HL-60 (cell line): ENCODE measurements around the gene GRM8.

ENCODE experiments used
- DNase-seq, 2 experiments: peaks; one replicate each; pipeline ENCODE4 v3.0.0-alpha.2; 2010 to 2020; ENCODE audit warnings: low read depth in 1 of 2, low spot score in 1 of 2
- H3K27ac ChIP-seq: fragments of 250-450 bp; sonication (Bioruptor Pico); replicated peaks from 2 replicates; pipeline ENCODE4 v1.5.1; 2020; ENCODE audit warnings: mild to moderate bottlenecking, moderate library complexity
- H3K27me3 ChIP-seq: fragments of 250-450 bp; sonication (Bioruptor Pico); 2 replicates; pipeline ENCODE4 v1.5.1; 2021; ENCODE audit warnings: mild to moderate bottlenecking, moderate library complexity; ENCODE audit not compliant: insufficient read depth, poor library complexity, severe bottlenecking
- H3K4me3 ChIP-seq: replicated peaks from 2 replicates; pipeline ENCODE4 v1.5.1; 2011; ENCODE audit warnings: mild to moderate bottlenecking, control low read depth, low read length; ENCODE audit not compliant: insufficient read depth
- CTCF ChIP-seq: IDR thresholded peaks from one replicate; pipeline ENCODE4 v1.5.1; 2011; ENCODE audit warnings: low read length, control low read depth, inconsistent platforms; ENCODE audit not compliant: insufficient read depth
- GABPA ChIP-seq: IDR thresholded peaks from 2 replicates; pipeline ENCODE4 v1.6.1; 2012; ENCODE audit warnings: low read depth
- POLR2AphosphoS5 ChIP-seq: IDR thresholded peaks from 2 replicates; pipeline ENCODE4 v1.6.1; 2012; ENCODE audit warnings: low read depth
- SPI1 ChIP-seq: IDR thresholded peaks from 2 replicates; pipeline ENCODE4 v1.6.1; 2012; ENCODE audit warnings: low read depth, mild to moderate bottlenecking, borderline replicate concordance
- TF ChIP-seq, protein P1 (sequence below): IDR thresholded peaks from 2 replicates; pipeline ENCODE4 v1.6.1; 2012; ENCODE audit warnings: low read depth; ENCODE audit not compliant: insufficient replicate concordance

The GRM8 gene

GRCh38 chr7:126805351-126805750 is 447.4 kb downstream of the GRM8 start:
- TF ChIP-seq GABPA (no peak), SPI1 (no peak), CTCF (no peak), POLR2AphosphoS5 (no peak)
- TF ChIP-seq, protein P1, sequence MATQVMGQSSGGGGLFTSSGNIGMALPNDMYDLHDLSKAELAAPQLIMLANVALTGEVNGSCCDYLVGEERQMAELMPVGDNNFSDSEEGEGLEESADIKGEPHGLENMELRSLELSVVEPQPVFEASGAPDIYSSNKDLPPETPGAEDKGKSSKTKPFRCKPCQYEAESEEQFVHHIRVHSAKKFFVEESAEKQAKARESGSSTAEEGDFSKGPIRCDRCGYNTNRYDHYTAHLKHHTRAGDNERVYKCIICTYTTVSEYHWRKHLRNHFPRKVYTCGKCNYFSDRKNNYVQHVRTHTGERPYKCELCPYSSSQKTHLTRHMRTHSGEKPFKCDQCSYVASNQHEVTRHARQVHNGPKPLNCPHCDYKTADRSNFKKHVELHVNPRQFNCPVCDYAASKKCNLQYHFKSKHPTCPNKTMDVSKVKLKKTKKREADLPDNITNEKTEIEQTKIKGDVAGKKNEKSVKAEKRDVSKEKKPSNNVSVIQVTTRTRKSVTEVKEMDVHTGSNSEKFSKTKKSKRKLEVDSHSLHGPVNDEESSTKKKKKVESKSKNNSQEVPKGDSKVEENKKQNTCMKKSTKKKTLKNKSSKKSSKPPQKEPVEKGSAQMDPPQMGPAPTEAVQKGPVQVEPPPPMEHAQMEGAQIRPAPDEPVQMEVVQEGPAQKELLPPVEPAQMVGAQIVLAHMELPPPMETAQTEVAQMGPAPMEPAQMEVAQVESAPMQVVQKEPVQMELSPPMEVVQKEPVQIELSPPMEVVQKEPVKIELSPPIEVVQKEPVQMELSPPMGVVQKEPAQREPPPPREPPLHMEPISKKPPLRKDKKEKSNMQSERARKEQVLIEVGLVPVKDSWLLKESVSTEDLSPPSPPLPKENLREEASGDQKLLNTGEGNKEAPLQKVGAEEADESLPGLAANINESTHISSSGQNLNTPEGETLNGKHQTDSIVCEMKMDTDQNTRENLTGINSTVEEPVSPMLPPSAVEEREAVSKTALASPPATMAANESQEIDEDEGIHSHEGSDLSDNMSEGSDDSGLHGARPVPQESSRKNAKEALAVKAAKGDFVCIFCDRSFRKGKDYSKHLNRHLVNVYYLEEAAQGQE, result no peak
- Histone ChIP-seq H3K4me3 (no peak overlapping the region), H3K27ac (no peak overlapping the region), H3K27me3 (no peaks in the 10 kb centered on the region)
- DNase-seq, result no peak

DNA sequence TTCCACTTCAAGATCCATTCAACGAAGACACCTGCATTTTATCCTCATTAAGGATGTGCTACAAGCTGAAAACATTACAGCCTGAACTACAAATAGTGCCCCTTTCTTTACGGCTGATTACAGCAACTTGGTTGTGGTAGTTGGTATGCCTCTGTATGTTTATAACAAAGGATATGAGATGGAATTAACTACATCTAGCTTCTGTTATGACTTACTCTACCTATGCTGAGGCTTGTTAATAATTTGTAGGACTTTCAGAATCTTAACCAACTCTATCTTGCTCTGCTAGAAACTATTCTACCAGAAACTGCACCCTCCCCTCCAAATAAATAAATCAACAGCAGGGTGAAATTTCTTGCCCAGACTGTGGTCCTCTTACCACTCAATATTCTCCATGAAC is 448.1 kb downstream of the GRM8 start:
- no peak overlapping the region for H3K4me3 ChIP-seq
- H3K27ac ChIP-seq, result no peak overlapping the region
- no peak for DNase-seq
- TF ChIP-seq GABPA, result no peak
- TF ChIP-seq, protein P1, result no peak
- TF ChIP-seq CTCF, result no peak
- no peak for TF ChIP-seq SPI1
- no peak for TF ChIP-seq POLR2AphosphoS5
- H3K27me3 ChIP-seq, result no peaks in the 10 kb centered on the region

DNA sequence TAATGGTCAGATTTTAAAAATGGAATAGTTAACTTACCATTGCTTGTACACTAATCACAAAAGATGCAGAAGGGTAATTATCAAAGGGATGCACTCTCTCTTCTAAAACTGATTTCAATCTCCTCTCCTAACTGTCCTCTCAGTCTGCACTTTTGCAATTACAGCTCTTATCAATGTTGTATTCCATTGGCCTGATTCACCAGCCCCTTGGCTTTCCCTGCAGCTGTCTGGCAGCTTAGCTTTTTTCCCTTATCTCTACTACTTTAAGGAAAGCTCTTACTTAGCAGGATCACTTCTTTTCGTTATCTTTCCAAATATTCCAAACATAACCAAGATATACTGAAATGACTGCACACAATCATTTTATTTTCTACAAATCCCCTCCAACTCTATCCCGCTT is 448.8 kb downstream of the GRM8 start:
- no peak for DNase-seq
- Histone ChIP-seq H3K27me3 (no peaks in the 10 kb centered on the region), H3K27ac (no peak overlapping the region), H3K4me3 (no peak overlapping the region)
- TF ChIP-seq GABPA (no peak), POLR2AphosphoS5 (no peak), CTCF (no peak), SPI1 (no peak)
- TF ChIP-seq, protein P1, result no peak
